ENCODE measurements around the gene MIS18A. TPM values are rescaled to one million over a fixed set of nuclear protein-coding genes. Genes with fewer than 3 reads are reported as not detected.
A peak's percentile ranks its signal among the peaks of the same experiment; 100 is the strongest.
"Not testable (repeated sequence)": the region's sequence is repeated elsewhere in the genome, so short reads cannot be mapped to it uniquely, and the experiment has no call there.

MIS18A gene
- total RNA-seq, 1 donor from 2014 or later: 5.0 TPM

GRCh38 chr21:32311621-32312020 lies 32.8 kb upstream of the MIS18A start:
- Mint-ChIP-seq H3K36me3 (ENCODE audit: low read depth) (peaks cover 19% of the 10 kb centered on the region), H3K4me1 (ENCODE audit: low read depth) (no peaks in the 10 kb centered on the region), H3K9me3 (ENCODE audit: low read depth) (no peaks in the 10 kb centered on the region), H3K27me3 (ENCODE audit: low read depth) (no peaks in the 10 kb centered on the region), H3K4me3 (ENCODE audit: unreplicated experiment) (no peak overlapping the region), H3K27ac (ENCODE audit: unreplicated experiment) (no peak overlapping the region)
- no peak for DNase-seq (ENCODE audit: low spot score)
- no peak for TF ChIP-seq CTCF (IDR thresholded peaks at IDR 0.05)

GRCh38 chr21:32310976-32311375 lies 32.1 kb upstream of the MIS18A start:
- H3K4me1 Mint-ChIP-seq (ENCODE audit: low read depth); H3K27ac Mint-ChIP-seq (ENCODE audit: unreplicated experiment); H3K4me3 Mint-ChIP-seq (ENCODE audit: unreplicated experiment); H3K9me3 Mint-ChIP-seq (ENCODE audit: low read depth); DNase-seq (ENCODE audit: low spot score); H3K27me3 Mint-ChIP-seq (ENCODE audit: low read depth): not testable (repeated sequence)
- H3K36me3 Mint-ChIP-seq (ENCODE audit: low read depth): peaks cover 18% of the 10 kb centered on the region

GRCh38 chr21:32309906-32310460 lies 31.1 kb upstream of the MIS18A start:
- Mint-ChIP-seq H3K4me3 (ENCODE audit: unreplicated experiment) (no peak overlapping the region), H3K27ac (ENCODE audit: unreplicated experiment) (no peak overlapping the region), H3K36me3 (ENCODE audit: low read depth) (peaks cover 18% of the 10 kb centered on the region), H3K4me1 (ENCODE audit: low read depth) (no peaks in the 10 kb centered on the region), H3K9me3 (ENCODE audit: low read depth) (no peaks in the 10 kb centered on the region), H3K27me3 (ENCODE audit: low read depth) (no peaks in the 10 kb centered on the region)
- no peak for TF ChIP-seq CTCF (IDR thresholded peaks at IDR 0.05)
- no peak for DNase-seq (ENCODE audit: low spot score)

GRCh38 chr21:32308696-32309095 lies 29.8 kb upstream of the MIS18A start:
- H3K4me1 Mint-ChIP-seq (ENCODE audit: low read depth): no peaks in the 10 kb centered on the region
- no peak for TF ChIP-seq CTCF (IDR thresholded peaks at IDR 0.05)
- no peak overlapping the region for H3K27ac Mint-ChIP-seq (ENCODE audit: unreplicated experiment)
- H3K9me3 Mint-ChIP-seq (ENCODE audit: low read depth): no peaks in the 10 kb centered on the region
- H3K4me3 Mint-ChIP-seq (ENCODE audit: unreplicated experiment): no peak overlapping the region
- no peaks in the 10 kb centered on the region for H3K27me3 Mint-ChIP-seq (ENCODE audit: low read depth)
- H3K36me3 Mint-ChIP-seq (ENCODE audit: low read depth): peaks cover 16% of the 10 kb centered on the region
- no peak for DNase-seq (ENCODE audit: low spot score)

- Mint-ChIP-seq H3K36me3 (ENCODE audit: low read depth) (peaks cover 16% of the 10 kb centered on the region), H3K9me3 (ENCODE audit: low read depth) (no peaks in the 10 kb centered on the region), H3K27ac (ENCODE audit: unreplicated experiment) (no peak overlapping the region), H3K4me1 (ENCODE audit: low read depth) (no peaks in the 10 kb centered on the region), H3K4me3 (ENCODE audit: unreplicated experiment) (no peak overlapping the region), H3K27me3 (ENCODE audit: low read depth) (no peaks in the 10 kb centered on the region)
- TF ChIP-seq CTCF (IDR thresholded peaks at IDR 0.05): no peak
- DNase-seq (ENCODE audit: low spot score): no peak
These were observed 28.9 kb upstream of the MIS18A start for GRCh38 chr21:32307706-32308105.

GRCh38 chr21:32306021-32306780 lies 27.4 kb upstream of the MIS18A start:
- Mint-ChIP-seq H3K4me1 (ENCODE audit: low read depth) (no peaks in the 10 kb centered on the region), H3K4me3 (ENCODE audit: unreplicated experiment) (no peak overlapping the region), H3K27me3 (ENCODE audit: low read depth) (no peaks in the 10 kb centered on the region), H3K36me3 (ENCODE audit: low read depth) (peaks cover 12% of the 10 kb centered on the region), H3K27ac (ENCODE audit: unreplicated experiment) (no peak overlapping the region), H3K9me3 (ENCODE audit: low read depth) (no peaks in the 10 kb centered on the region)
- peak; percentile 45 for TF ChIP-seq CTCF (IDR thresholded peaks at IDR 0.05)
- DNase-seq (ENCODE audit: low spot score): no peak
